ENCODE measurements around the gene ERN2. TPM values are rescaled to one million over a fixed set of nuclear protein-coding genes. Genes with fewer than 3 reads are reported as not detected.

The ERN2 gene
- total and polyA plus RNA-seq, 9 of the 15 experiments (the other 6 are each of a cell fraction or from before 2014, with no cell fraction given): 0.07 to 1.5 (median 0.51) TPM; not detected in 3

- TF ChIP-seq PPARD (CRISPR knock-in tag; IDR thresholded peaks at IDR 0.05) (no peak), NCOA6 (IDR thresholded peaks at IDR 0.05) (no peak), RBFOX2 (IDR thresholded peaks at IDR 0.05; ENCODE audit: low read depth, low read length) (no peak), CHD2 (IDR thresholded peaks at IDR 0.05; ENCODE audit: low read depth, low read length) (no peak), ZNF408 (CRISPR knock-in tag; IDR thresholded peaks at IDR 0.05; ENCODE audit: low read depth) (no peak), ZBTB1 (CRISPR knock-in tag; IDR thresholded peaks at IDR 0.05; ENCODE audit: borderline replicate concordance, low read depth) (no peak), RCOR1 (IDR thresholded peaks at IDR 0.05; ENCODE audit: borderline replicate concordance in 1 of 2, low read depth in 2 of 2, low read length in 2 of 2) (peak; percentile 32 to 85; a peak in 3 of 4 replicates), CBFB (CRISPR knock-in tag; IDR thresholded peaks at IDR 0.05) (no peak), THAP12 (CRISPR knock-in tag; IDR thresholded peaks at IDR 0.05) (no peak), ETV1 (tag; conservative IDR thresholded peaks at IDR 0.05; ENCODE audit: low read depth) (0 out of 2 replicates have a peak, but pooled peaks have one; percentile 31), POLR2B (IDR thresholded peaks at IDR 0.05; ENCODE audit: low read depth, partially characterized antibody) (no peak), ZNF507 (tag; conservative IDR thresholded peaks at IDR 0.05) (no peak), ASH1L (IDR thresholded peaks at IDR 0.05; ENCODE audit: borderline replicate concordance, low read depth, partially characterized antibody) (no peak), SFPQ (IDR thresholded peaks at IDR 0.05; ENCODE audit: low read depth, low read length) (no peak), TEAD4 (IDR thresholded peaks at IDR 0.05; ENCODE audit: low read length) (peak; percentile 97), TEAD4 (CRISPR knock-in tag; IDR thresholded peaks at IDR 0.05; ENCODE audit: borderline replicate concordance) (no peak), NFRKB (IDR thresholded peaks at IDR 0.05; ENCODE audit: low read depth) (no peak), STAT5A (IDR thresholded peaks at IDR 0.05; ENCODE audit: borderline replicate concordance, low read length) (peak; percentile 87), FOXJ3 (CRISPR knock-in tag; IDR thresholded peaks at IDR 0.05) (no peak), CCAR2 (IDR thresholded peaks at IDR 0.05; ENCODE audit: low read depth, low read length) (no peak), AFF4 (CRISPR knock-in tag; IDR thresholded peaks at IDR 0.05) (no peak), JUNB (CRISPR knock-in tag; conservative IDR thresholded peaks at IDR 0.05) (no peak), NCOR1 (IDR thresholded peaks at IDR 0.05) (peak; percentile 94)
Measured at GRCh38 chr16:23667355-23667659, 45.7 kb downstream of the ERN2 start (continued).
